ENCODE measurements around the gene ZNF217.
"Not testable (repeated sequence)": the region's sequence is repeated elsewhere in the genome, so short reads cannot be mapped to it uniquely, and the experiment has no call there.

ZNF217 gene

DNA sequence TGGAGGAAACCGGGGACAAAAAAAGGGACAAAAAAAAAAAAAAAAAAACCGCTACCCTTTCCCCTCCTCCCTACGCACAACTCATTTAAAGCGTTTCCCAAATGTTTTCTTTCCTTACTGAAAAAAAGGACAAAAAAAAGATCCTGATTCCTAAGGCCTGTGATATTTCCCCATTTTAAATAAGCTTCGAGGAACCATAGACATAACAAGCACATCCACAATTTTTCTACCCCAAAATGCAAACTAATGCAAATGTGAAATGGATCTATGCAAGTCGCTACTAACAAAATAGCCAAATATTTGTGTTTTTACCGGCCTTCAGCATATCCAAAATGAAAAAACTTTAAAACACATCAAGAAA lies 1.4 kb upstream of the ZNF217 start:
- H3K27me3 ChIP-seq (ENCODE audit: low read depth, low read length): no peaks in the 10 kb centered on the region
- H3K36me3 ChIP-seq (ENCODE audit: control insufficient read depth in 1 of 2, insufficient read depth in 2 of 2, low read length in 2 of 2): no peaks in the 10 kb centered on the region
- peak overlapping the region; percentile 48 to 68 for H3K4me3 ChIP-seq (ENCODE audit: low read depth in 1 of 2, low read length in 2 of 2)
- no peaks in the 10 kb centered on the region for H3K9me3 ChIP-seq (ENCODE audit: control insufficient read depth in 1 of 2, low read length in 2 of 2)
- H3K4me1 ChIP-seq (ENCODE audit: control insufficient read depth in 1 of 2, insufficient read depth in 2 of 2, low read length in 2 of 2): peaks cover 4% of the 10 kb centered on the region in 2 donors
- peak overlapping the region; percentile 90 for H3K27ac ChIP-seq (ENCODE audit: low read length)

DNA sequence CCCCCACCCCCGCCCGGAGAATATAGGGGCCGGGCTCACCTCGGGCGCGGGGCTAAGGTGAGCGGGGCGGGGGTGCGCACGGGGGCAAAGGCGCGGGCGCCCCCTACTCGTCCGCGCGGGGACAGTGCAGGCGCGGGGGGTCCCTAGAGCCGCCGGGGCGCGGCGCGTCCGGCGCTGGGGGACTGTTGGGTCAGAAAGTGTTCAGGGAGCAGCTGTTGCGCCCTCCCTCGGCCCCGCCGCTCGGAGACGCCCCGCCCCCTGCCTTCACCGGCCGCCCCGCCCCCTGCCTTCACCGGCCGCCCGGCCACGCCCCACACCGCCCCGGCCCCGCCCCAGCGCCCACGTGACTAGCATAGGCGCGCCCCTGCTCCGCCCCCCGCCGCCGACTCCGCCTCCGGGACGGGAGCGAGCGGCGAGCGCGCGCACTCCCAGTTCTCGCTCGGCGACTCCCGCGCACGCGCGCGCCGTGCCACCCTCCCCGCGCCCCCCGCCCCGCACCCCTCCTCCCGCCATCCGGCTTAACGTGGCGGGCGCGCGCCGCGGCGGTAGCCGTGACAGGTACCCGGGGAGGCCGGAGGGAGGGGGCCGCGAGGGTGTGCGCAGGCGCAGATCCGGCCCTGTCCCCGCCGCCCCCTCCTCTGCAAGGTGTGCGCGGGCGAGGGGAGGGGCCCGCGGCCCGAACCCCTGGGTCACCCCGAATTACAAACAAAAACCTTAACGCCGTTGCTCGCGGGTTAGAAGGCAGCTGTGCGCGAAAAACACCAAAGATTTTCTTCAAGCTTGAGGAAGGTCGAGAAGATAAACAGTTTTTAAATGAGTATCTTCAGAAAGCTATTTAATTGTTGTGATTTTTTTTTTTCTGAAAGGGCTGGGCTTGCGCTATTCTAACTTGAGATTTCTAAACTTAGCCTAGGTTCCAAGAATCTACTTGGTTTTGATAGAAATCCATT lies 704 bp upstream of the ZNF217 start:
- H3K27me3 ChIP-seq (ENCODE audit: low read depth, low read length): no peaks in the 10 kb centered on the region
- H3K36me3 ChIP-seq (ENCODE audit: control insufficient read depth in 1 of 2, insufficient read depth in 2 of 2, low read length in 2 of 2): no peaks in the 10 kb centered on the region
- H3K9me3 ChIP-seq (ENCODE audit: control insufficient read depth in 1 of 2, low read length in 2 of 2): no peaks in the 10 kb centered on the region
- peaks cover 4% of the 10 kb centered on the region in 2 donors for H3K4me1 ChIP-seq (ENCODE audit: control insufficient read depth in 1 of 2, insufficient read depth in 2 of 2, low read length in 2 of 2)
- peak overlapping the region; percentile 48 to 68 for H3K4me3 ChIP-seq (ENCODE audit: low read depth in 1 of 2, low read length in 2 of 2)
- peak overlapping the region; percentile 90 for H3K27ac ChIP-seq (ENCODE audit: low read length)

DNA sequence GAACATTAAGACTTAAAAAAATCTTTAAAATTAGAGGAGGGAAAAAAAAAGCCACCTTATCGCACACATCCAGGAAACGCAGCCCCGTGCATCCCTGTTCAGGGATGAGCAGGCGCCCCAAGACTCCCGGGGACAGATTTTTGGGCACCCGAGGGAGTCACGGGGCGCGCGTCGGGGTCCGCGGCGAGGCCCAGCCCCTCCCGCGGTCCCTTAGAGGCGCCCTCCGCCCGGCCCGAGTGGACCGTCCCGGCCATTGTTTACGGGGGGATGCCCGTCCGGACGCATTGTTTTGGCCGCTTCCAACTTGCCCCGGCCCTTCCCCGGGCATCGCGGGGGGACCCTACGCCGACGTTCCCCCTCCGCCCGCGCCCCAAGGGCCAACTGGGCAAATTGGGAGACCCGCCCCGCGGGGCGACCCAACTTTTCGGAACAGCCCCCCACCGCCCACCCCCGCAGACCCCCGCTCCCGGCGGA lies 610 bp downstream of the ZNF217 start:
- H3K4me1 ChIP-seq (ENCODE audit: control insufficient read depth in 1 of 2, insufficient read depth in 2 of 2, low read length in 2 of 2): peaks cover 4% of the 10 kb centered on the region in 2 donors

DNA sequence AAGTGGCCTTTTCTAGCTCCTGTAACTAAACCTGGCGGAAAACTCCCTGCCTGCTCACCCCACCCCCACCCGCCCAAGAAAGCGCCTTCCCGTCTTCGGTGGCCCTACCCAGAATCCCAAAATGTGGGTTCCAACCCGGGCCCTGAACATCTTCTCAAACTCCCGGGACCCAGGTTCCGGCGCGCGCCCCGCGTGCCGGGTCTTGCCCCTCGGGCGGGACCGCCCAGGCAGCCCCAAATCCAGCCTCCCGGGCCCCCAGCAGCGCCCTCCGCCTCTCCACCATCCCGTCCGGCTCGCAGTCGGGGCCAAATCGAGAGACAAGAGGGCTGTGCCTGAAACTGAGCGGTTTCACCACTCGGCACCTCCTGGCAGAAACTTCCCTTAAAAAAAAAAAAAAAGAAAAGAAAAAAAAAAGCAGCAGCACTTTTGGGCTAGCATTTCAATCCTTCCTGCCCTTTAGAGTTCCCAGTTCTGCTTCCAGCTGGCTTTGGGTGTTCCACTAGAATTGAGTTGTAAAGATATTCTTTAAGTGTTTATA lies 1.1 kb downstream of the ZNF217 start:
- H3K36me3 ChIP-seq (ENCODE audit: control insufficient read depth in 1 of 2, insufficient read depth in 2 of 2, low read length in 2 of 2); H3K27me3 ChIP-seq (ENCODE audit: low read depth, low read length); H3K4me1 ChIP-seq (ENCODE audit: control insufficient read depth in 1 of 2, insufficient read depth in 2 of 2, low read length in 2 of 2); H3K9me3 ChIP-seq (ENCODE audit: control insufficient read depth in 1 of 2, low read length in 2 of 2): not testable (repeated sequence)
- H3K27ac ChIP-seq (ENCODE audit: low read length): peak overlapping the region; percentile 88
- peak overlapping the region; percentile 50 to 67 for H3K4me3 ChIP-seq (ENCODE audit: low read depth in 1 of 2, low read length in 2 of 2)

More for the DNA sequence above, 610 bp downstream of the ZNF217 start:
- Histone ChIP-seq H3K27ac (ENCODE audit: low read length) (peak overlapping the region; percentile 63), H3K36me3 (ENCODE audit: control insufficient read depth in 1 of 2, insufficient read depth in 2 of 2, low read length in 2 of 2) (no peaks in the 10 kb centered on the region), H3K9me3 (ENCODE audit: control insufficient read depth in 1 of 2, low read length in 2 of 2) (no peaks in the 10 kb centered on the region), H3K4me3 (ENCODE audit: low read depth in 1 of 2, low read length in 2 of 2) (peak overlapping the region; percentile 50 to 67), H3K27me3 (ENCODE audit: low read depth, low read length) (no peaks in the 10 kb centered on the region)

DNA sequence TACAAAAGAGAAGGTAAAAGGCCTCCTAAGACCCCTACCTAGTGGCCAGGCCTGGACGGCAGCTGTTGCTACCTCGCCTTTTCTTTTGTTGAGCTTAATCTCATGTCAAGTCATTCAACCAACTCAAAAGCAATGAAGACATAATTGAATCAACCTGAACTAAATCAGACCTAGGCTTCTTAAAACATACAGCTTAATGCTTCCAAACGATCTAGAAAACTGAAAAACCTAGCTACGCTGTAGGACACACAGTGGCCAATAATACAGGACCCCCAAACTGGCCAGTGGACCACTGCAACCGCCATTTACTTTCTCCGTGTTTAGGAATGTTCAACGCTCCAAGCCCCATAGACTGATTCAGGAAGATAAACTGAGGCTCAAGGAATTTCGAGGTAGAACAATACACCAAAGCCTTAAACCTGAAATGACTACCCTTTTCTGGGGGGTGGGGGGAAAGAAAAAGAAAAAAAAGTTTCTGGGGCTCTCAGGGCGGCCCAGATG lies 1.6 kb downstream of the ZNF217 start:
- H3K4me1 ChIP-seq (ENCODE audit: control insufficient read depth in 1 of 2, insufficient read depth in 2 of 2, low read length in 2 of 2): not testable (repeated sequence)

DNA sequence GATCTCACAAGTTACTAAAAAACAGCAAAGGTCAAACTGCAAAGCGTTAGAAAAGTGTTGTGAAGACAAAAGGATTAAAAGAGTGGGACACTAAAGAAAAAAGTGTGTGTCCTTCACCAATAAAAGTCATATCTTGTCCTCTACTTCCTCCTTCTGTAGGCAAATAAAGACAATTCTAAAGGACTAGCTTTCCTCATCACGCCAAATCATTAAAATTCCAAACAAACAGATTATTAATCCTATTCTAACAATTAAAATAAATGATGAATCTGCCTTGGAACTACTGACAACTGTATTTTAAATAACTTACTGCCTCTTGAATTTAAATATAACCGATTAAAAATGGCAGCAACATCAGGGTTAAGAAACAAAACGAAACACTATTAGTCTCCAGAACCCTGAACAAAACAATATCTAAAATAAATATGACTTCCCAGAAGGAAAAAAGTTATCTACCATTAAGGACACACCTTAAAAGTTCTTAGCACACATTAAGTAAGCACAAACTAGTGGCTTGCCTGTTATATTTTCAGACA lies 2.4 kb downstream of the ZNF217 start:
- not testable (repeated sequence) for H3K27me3 ChIP-seq (ENCODE audit: low read depth, low read length); H3K36me3 ChIP-seq (ENCODE audit: control insufficient read depth in 1 of 2, insufficient read depth in 2 of 2, low read length in 2 of 2); H3K9me3 ChIP-seq (ENCODE audit: control insufficient read depth in 1 of 2, low read length in 2 of 2); H3K4me1 ChIP-seq (ENCODE audit: control insufficient read depth in 1 of 2, insufficient read depth in 2 of 2, low read length in 2 of 2)
- H3K27ac ChIP-seq (ENCODE audit: low read length): peak overlapping the region; percentile 88
- peak overlapping the region; percentile 46 to 67 for H3K4me3 ChIP-seq (ENCODE audit: low read depth in 1 of 2, low read length in 2 of 2)

More for the DNA sequence above, 1.6 kb downstream of the ZNF217 start:
- not testable (repeated sequence) for H3K9me3 ChIP-seq (ENCODE audit: control insufficient read depth in 1 of 2, low read length in 2 of 2); H3K27me3 ChIP-seq (ENCODE audit: low read depth, low read length); H3K36me3 ChIP-seq (ENCODE audit: control insufficient read depth in 1 of 2, insufficient read depth in 2 of 2, low read length in 2 of 2)
- Histone ChIP-seq H3K27ac (ENCODE audit: low read length) (peak overlapping the region; percentile 88), H3K4me3 (ENCODE audit: low read depth in 1 of 2, low read length in 2 of 2) (peak overlapping the region; percentile 50 to 67)

DNA sequence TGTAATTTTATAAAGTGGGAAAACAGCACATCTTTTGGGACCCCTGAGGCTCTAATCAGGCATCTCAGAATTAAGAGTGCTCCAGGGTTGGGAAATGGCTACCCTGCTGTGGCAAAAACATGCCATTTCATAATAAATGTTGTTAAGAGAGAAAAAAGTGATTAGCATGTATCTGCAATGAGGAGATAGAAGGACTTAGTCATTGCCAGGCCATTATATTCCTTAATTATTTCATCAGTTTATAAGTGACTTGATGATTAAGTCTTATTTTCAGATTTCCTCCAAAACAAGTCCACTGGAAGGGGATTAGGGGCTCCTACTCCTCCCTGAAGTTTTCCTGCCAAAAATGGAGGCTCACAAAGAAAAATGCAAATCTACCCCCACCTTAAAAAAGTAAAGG lies 3.0 kb downstream of the ZNF217 start:
- H3K27me3 ChIP-seq (ENCODE audit: low read depth, low read length); H3K36me3 ChIP-seq (ENCODE audit: control insufficient read depth in 1 of 2, insufficient read depth in 2 of 2, low read length in 2 of 2); H3K4me1 ChIP-seq (ENCODE audit: control insufficient read depth in 1 of 2, insufficient read depth in 2 of 2, low read length in 2 of 2); H3K9me3 ChIP-seq (ENCODE audit: control insufficient read depth in 1 of 2, low read length in 2 of 2): not testable (repeated sequence)
- H3K27ac ChIP-seq (ENCODE audit: low read length): peak overlapping the region; percentile 88
- peak overlapping the region in 1 of 2 donors; percentile 67 for H3K4me3 ChIP-seq (ENCODE audit: low read depth in 1 of 2, low read length in 2 of 2)

DNA sequence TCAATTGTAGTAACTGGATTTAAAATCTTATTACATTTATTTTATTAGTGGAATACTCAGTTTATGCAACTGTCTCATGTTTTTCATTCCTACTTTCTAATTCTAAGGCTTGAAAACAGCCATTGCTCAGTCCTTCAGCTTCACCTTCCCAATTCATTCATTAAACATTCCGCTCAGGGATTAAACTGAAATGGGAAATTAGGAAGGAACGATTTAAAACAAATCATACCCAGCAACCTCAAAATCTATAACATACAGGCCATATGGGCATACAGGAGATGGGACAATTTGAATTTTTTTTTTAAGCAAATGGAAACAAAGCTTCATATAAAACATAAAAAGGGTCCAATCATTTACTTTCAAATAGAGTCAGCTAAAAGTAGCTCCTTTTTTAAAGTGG lies 3.5 kb downstream of the ZNF217 start:
- H3K27me3 ChIP-seq (ENCODE audit: low read depth, low read length); H3K4me1 ChIP-seq (ENCODE audit: control insufficient read depth in 1 of 2, insufficient read depth in 2 of 2, low read length in 2 of 2); H3K9me3 ChIP-seq (ENCODE audit: control insufficient read depth in 1 of 2, low read length in 2 of 2); H3K36me3 ChIP-seq (ENCODE audit: control insufficient read depth in 1 of 2, insufficient read depth in 2 of 2, low read length in 2 of 2): not testable (repeated sequence)
- Histone ChIP-seq H3K27ac (ENCODE audit: low read length) (peak overlapping the region; percentile 88), H3K4me3 (ENCODE audit: low read depth in 1 of 2, low read length in 2 of 2) (peak overlapping the region in 1 of 2 donors; percentile 1)

DNA sequence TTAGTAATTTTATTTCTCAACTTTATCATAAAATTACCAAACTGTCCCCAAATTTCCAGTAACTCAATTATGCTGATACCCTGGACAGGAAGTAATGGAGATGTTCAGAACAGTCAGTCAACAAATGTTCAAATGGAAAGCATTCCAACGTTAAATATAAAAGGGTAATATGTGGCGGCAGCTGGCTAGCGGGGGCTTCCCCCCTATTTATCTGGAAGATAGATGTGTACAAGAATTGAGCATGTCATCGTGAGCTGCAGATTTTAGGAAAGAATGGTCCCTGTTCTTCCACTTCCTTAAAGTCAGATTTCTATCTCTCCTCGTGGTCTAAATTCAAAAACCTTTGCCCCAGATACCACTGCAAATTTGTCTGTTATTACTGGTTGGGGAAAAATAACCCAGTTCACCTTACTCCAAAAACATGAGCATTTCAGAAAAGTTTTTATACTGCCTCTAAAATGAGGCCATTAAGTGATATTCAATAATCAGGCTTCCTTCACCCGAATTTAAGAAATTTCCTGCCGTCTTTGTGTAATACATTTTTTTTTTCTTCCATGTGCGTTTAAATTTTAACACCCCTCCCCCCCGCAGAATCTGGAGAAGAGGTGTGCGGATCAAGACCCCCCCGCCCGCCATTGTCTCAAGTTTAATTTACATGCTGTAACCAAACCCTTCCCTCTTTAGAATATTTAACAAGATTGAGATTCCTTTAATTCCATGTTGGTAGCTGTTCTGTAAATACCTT lies 4.1 kb downstream of the ZNF217 start:
- not testable (repeated sequence) for H3K9me3 ChIP-seq (ENCODE audit: control insufficient read depth in 1 of 2, low read length in 2 of 2); H3K36me3 ChIP-seq (ENCODE audit: control insufficient read depth in 1 of 2, insufficient read depth in 2 of 2, low read length in 2 of 2); H3K27me3 ChIP-seq (ENCODE audit: low read depth, low read length); H3K4me1 ChIP-seq (ENCODE audit: control insufficient read depth in 1 of 2, insufficient read depth in 2 of 2, low read length in 2 of 2)
- peak overlapping the region; percentile 88 for H3K27ac ChIP-seq (ENCODE audit: low read length)
- H3K4me3 ChIP-seq (ENCODE audit: low read depth in 1 of 2, low read length in 2 of 2): peak overlapping the region; percentile 1 to 2

DNA sequence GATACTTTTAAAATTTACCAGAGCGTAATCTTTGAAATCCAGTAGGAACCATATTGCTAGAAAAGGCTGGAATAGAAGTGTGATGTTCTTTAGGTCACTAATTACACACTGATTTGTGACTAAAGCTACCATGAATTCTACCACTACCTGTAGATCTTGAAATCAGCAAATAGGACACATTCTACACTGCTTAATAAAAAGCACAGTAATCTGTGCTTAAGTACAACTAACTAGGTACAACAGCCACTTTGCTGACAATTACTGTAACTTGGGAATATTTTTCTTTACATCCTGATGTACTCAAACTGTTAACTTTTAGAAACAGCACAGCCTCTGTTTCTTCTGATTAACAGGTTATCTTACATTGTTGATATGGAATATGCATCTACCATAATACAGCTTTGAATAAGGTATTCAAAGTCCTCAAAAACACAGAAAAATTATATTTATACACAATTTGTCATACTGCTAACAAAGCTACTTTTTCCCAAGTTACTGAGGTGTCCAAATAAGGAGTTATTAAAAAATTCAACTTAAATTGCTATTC lies 6.4 kb downstream of the ZNF217 start:
- H3K4me1 ChIP-seq (ENCODE audit: control insufficient read depth in 1 of 2, insufficient read depth in 2 of 2, low read length in 2 of 2); H3K4me3 ChIP-seq (ENCODE audit: low read depth in 1 of 2, low read length in 2 of 2); H3K36me3 ChIP-seq (ENCODE audit: control insufficient read depth in 1 of 2, insufficient read depth in 2 of 2, low read length in 2 of 2); H3K27me3 ChIP-seq (ENCODE audit: low read depth, low read length); H3K9me3 ChIP-seq (ENCODE audit: control insufficient read depth in 1 of 2, low read length in 2 of 2): not testable (repeated sequence)
- peak overlapping the region; percentile 39 for H3K27ac ChIP-seq (ENCODE audit: low read length)

DNA sequence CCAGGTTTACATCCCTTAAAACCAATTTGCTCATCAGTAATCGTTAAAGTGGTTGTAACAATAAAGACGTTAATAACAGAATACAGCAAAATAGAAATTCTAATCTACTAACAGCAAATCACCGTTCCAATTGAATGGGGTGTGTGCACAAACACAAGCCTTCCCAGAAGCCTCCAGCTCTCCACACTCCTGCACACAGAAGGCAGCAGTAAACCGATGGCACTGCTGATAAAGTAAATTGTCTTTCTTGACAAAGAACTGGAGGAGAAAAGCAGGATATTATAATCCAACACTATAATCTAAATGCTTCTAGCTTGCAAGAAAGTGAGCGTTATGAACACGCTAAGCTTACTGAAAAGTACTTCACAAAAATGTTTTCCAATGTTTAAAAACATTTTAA lies 7.0 kb downstream of the ZNF217 start:
- Histone ChIP-seq H3K4me3 (ENCODE audit: low read depth in 1 of 2, low read length in 2 of 2) (no peak overlapping the region), H3K27ac (ENCODE audit: low read length) (no peak overlapping the region), H3K9me3 (ENCODE audit: control insufficient read depth in 1 of 2, low read length in 2 of 2) (no peaks in the 10 kb centered on the region), H3K27me3 (ENCODE audit: low read depth, low read length) (no peaks in the 10 kb centered on the region), H3K36me3 (ENCODE audit: control insufficient read depth in 1 of 2, insufficient read depth in 2 of 2, low read length in 2 of 2) (peaks cover 11 to 12% of the 10 kb centered on the region in 2 donors), H3K4me1 (ENCODE audit: control insufficient read depth in 1 of 2, insufficient read depth in 2 of 2, low read length in 2 of 2) (peaks cover 0 to 5% of the 10 kb centered on the region in 2 donors)

Data from muscle layer of duodenum (tissue), 2 donors.